ENCODE results near the gene GTPBP1.

GTPBP1 gene

DNA sequence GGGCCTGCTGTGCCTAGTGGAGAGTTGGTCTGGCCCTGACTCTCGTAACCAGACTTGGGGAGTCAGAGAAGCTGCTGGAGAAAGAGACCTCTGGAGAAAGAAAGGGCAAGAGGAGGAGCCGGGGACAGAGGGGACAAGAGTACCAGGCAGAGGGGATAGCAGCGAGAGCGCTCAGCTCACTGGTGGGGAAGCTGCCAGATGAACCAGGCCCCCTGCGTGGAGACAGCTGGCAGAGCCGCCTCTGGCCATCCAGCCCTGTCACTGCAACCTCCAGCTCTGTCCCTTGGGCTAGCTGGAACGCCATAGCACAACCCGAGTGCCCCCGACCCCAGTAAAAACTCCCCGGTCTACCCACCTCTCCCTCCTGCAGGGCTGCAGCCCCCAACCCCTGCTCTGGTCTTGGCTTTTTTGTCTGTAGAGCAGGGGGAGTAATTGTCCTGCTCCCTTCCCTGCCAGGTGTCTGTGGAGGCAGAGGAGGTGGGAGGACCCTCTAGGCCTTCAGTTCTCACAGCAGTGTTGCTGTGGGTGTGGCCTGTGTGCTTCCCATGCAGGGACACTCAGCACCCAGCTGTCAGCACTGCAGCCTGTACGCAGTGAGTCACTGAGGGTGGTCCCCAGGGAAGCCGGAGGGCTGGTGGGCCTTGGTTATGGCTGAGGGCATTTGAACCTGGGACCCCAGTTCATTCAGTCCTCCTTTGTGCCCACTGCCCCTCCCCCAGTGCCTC lies 54.9 kb downstream of the GTPBP1 start:
- no peak for DNase-seq (ENCODE audit: low spot score)

DNA sequence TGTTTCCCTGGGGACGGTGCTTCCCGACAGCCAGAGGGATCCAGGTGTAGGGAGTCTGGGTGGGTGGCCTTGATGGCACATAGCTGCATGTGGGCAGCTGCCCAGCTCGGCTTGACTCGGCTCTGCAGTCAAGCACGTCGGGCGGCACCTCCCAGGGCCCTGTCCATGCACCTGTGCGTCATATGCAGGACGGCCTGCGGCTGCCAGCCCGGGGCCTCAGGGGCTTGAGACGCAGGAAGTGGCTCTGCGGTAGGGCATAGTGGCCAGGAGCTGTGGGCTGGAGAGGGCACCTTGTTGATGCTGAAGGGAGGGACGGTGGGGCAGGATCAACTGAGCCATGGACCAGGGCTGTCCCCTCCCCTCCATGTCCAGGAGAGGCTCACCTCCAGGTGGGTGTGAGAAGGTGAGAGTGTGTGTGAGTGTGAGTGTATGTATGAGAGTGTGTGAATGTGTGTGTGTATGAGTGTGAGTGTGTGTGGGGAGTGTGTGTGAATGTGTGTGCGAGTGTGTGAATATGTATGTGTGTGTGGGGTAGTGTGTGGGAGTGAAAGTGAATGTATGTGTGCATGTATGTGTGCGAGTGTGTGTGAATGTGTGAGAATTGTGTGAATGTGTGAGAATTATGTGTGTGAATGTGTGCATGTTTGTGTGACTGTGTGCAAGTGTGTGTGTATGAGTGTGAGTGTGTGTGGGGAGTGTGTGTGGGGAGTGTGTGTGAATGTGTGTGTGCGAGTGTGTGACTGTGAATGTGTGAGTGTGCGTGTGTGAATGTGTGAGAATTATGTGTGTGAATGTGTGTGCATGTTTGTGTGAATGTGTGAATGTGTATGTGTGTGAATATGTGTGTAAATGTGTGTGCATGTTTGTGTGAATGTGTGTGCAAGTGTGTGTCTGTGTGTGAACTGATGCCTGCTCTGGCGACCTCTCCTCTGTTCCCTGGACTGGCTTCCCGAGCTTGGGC lies 55.7 kb downstream of the GTPBP1 start:
- DNase-seq (ENCODE audit: low spot score): no peak

GRCh38 chr22:38762551-38762983 lies 56.8 kb downstream of the GTPBP1 start:
- DNase-seq (ENCODE audit: low spot score): no peak

DNA sequence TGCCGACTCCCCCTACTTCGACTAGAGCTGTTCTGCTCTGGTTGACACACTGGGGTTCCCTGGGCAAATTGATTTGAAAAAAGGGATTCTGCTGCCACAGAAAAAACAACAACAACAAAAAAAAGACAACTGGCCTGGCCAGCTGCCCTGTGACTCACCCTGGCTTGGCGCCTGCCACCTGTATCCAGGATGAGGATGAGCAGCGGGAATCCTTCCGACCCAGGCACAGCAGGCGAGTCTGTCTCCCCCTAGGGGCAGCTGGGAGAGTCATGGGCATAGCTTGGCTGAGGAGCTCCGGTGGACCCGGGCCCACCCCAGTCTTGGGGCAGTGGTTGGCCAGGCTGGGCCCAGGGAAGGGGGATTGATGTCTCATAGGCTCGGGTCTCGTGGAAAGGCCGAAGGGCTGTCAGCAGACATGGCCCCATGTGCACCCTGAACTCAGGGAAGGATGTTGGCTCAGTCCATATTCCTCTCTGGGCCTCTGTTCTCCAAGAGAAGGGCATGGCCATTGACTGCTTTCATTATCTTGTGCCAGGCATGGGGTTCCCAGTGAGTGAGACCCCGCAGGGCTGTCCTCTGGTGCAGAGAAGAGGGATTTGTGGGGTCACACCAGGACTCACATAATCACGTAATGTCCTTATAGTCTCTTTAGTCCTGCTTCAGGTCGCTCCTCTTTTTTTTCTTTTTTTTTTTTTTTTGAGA lies 60.5 kb downstream of the GTPBP1 start:
- DNase-seq (ENCODE audit: low spot score): peak; percentile 94

DNA sequence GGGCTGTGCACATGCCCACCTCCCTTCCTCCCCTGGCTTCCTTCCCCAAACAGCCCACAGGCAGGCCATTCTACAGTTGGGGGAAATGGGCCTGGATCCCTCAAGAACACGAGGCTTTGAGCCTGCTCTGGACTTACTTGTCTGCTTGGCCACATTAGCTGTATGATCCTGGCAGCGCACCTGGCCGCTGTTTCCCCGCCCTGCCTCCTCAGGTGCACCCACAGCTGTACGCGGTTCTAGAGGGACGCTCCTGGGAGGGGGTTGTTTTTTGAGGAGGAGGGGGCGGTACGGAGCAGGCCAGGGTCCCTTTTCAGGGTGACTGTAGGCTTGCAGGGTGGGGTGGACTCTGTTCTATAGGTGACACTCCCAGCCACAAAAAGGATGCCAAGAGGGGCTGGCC lies 61.6 kb downstream of the GTPBP1 start:
- DNase-seq (ENCODE audit: low spot score): no peak

DNA sequence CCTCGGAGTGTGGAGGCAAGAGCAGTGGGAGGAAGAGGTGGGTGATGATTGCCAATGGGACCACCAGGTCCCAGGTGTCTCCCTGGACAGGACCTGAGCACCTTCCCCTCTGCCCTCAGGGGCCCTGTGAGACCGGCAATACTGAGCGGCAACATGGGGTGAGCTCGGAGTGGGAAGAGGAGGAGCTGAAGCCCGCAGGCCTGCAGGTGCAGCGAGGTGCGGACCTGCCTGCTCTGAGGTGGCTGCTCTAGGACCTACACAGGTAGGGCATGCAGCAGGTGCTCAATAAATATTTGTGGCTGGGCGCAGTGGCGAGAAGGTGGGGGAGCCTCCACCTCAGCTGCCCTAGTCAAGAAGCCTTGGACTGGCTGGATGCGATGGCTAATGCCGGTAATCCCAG lies 62.3 kb downstream of the GTPBP1 start:
- no peak for DNase-seq (ENCODE audit: low spot score)

DNA sequence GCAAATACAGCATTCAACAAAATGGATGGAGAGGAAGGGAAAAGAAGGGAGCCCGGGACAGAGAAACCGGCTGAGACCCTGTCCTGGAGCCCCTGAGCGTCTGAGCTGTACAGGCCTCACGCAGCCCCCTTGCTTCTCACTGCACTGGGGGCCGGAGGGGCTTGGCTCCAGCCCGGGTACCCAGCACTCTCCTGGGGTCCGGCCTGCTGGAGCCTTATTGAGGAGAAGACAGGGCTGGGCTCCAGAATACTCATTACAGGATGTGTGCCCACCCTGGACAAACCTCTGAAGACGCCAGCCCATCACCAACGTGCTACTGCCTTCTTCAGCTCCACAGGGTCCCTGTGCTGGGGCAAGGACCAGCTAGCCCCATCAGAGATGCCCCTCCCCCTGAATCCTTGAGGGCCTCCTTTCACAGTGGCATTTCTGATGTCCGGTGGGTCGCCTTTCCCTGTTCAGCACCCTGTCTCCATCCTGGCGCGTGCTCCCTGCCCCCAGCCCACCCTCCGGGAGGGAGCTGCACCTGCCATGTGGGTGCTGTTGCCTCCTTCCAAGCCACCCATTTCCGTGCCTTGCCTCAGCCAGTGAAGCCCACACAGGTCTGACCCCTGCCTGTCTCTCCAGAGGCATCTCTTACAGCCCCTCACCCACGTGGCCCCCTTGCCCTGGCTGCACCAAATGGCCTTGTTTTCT lies 64.7 kb downstream of the GTPBP1 start:
- no peak for DNase-seq (ENCODE audit: low spot score)

- DNase-seq (ENCODE audit: low spot score): no peak
Observed at GRCh38 chr22:38772623-38772873, 66.8 kb downstream of the GTPBP1 start.

DNA sequence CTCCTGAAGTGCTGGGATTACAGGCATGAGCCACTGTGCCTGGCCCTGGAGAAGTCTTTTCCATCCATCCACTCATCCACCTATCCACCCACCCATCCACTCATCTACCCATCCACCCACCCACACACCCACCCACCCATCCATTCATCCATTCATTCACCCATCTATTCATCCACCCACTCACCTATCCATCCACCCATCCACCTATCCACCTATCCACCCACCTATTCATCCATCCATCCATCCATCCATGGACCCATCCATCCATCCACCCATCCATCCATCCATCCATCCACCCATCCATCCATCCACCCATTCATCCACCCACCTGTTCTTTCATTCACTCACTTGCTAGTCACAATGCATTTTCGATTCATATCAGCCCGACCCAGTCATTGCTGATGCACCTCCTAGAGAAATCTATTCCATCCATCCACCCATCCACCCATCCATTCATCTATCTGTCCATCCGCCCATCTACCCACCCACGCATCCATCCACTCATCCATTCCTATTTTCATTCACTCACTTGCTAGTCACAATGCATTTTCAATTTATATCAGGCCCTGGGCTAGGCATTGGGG lies 67.7 kb downstream of the GTPBP1 start:
- no peak for DNase-seq (ENCODE audit: low spot score)

- DNase-seq (ENCODE audit: low spot score): no peak
Observed at GRCh38 chr22:38774496-38775166, 68.9 kb downstream of the GTPBP1 start.

DNA sequence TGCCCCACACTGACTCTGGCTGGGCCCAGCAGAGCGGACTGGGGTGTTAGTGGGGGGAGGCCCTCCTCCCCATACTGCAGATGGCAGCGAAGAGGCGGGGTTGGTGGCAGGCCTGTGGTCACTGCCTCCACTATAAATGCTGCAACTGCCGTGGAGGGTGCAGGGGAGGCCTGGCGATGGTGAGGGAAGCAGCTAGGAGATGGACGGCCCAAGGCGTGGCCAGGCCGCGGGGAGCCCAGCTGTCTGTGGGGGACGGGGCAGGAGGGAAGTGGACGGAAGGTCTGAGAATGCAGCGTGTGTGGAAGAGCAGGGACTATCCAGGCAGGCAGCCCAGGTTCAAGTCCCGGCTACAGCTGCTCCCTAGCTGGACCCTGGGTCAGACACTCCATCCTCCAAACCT lies 69.9 kb downstream of the GTPBP1 start:
- no peak for DNase-seq (ENCODE audit: low spot score)

GRCh38 chr22:38776086-38776485 lies 70.3 kb downstream of the GTPBP1 start:
- no peak for DNase-seq (ENCODE audit: low spot score)

- DNase-seq (ENCODE audit: low spot score): no peak
Observed at GRCh38 chr22:38777087-38777671, 71.4 kb downstream of the GTPBP1 start.

DNA sequence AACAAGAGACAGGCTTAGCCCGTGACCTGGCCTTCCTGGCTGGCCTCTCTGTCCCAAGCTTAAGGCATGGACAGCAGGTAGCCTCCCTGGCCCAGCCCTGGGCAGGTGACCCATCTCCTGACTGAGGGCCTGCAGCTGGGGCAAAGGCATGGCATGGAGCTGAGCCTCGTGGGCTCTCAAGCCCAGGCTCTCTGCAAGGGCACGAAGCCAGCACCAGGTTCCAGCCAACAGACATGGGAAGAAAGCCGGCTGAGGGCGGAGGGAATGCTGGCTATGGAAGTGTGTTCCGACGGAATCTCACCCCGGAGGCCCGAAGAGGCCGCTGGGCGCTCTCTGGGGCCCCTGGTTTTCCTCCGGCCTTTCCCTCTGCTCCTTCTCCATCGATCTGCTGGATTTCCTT lies 75.3 kb downstream of the GTPBP1 start:
- no peak for DNase-seq (ENCODE audit: low spot score)

GRCh38 chr22:38782402-38783094 lies 76.8 kb downstream of the GTPBP1 start:
- DNase-seq (ENCODE audit: low spot score): no peak
